ENCODE results near the gene ARMC9.

ARMC9 gene

DNA sequence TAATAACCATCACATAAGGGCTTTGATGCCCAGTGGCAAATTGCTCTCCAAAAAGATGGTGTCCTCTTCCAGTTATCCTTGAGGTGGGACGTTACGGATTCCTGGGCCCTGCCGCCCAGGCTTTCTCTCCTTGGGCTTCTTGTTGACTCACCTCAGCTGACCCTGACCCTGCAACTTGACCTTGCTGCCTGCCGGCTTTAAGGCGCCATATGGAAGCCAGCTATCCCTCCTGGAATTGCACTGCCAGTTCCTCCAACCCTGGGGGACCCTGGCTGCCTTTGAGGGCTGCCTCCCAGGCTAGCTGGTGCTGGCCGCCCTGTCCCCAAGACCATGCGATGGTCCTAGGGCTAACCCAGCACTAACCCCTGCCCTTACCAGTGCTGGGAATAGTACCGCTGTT, 168.7 kb downstream of the ARMC9 start:
- DNase-seq (ENCODE audit: low read depth): no peak
- TF ChIP-seq, protein P1, sequence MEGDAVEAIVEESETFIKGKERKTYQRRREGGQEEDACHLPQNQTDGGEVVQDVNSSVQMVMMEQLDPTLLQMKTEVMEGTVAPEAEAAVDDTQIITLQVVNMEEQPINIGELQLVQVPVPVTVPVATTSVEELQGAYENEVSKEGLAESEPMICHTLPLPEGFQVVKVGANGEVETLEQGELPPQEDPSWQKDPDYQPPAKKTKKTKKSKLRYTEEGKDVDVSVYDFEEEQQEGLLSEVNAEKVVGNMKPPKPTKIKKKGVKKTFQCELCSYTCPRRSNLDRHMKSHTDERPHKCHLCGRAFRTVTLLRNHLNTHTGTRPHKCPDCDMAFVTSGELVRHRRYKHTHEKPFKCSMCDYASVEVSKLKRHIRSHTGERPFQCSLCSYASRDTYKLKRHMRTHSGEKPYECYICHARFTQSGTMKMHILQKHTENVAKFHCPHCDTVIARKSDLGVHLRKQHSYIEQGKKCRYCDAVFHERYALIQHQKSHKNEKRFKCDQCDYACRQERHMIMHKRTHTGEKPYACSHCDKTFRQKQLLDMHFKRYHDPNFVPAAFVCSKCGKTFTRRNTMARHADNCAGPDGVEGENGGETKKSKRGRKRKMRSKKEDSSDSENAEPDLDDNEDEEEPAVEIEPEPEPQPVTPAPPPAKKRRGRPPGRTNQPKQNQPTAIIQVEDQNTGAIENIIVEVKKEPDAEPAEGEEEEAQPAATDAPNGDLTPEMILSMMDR (conservative IDR thresholded peaks at IDR 0.05; ENCODE audit: control insufficient read depth, insufficient read depth, low read depth, low read length): no peak

DNA sequence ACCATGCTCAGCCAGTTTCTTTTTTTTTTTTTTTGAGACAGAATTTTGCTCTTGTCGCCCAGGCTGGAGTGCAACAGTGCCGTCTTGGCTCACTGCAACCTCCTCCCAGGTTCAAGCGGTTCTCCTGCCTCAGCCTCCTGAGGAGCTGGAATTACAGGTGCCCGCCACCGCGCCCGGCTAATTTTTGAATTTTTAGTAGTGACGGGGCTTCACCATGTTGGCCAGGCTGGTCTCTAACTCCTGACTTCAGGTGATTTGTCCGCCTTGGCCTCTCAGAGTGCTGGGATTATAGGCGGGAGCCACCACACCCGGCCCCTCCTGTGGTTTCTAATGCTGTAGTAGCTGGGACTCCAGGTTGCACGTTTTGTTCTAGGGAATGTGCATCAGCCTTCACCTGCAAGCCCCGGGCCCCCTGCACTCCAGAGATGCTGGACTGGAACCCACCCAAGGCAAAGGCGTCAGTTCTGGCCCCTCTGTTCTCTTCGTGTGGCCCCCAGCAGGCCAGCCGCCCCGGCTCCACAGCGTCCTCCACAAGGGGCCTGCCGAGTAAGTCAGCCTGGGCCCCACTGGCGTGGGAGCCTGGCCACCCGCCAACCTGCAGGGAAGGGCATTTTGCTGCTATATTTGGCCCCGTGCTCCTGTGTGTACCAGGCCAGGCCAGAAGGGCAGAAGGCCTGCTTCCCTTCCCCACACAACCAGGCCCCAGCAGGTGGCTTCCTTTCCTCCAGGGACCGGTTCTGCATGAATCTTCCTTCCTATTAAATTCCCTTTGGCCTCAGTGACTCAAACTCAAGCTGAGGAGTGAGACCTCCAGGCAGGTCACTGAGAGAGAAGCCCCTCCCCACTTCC, 171.4 kb downstream of the ARMC9 start:
- DNase-seq (ENCODE audit: low read depth): no peak
- no peak overlapping the region for H3K4me3 ChIP-seq (ENCODE audit: control insufficient read depth, low read depth, low read length)
- TF ChIP-seq, protein P1 (conservative IDR thresholded peaks at IDR 0.05; ENCODE audit: control insufficient read depth, insufficient read depth, low read depth, low read length): no peak

More for the DNA sequence above, 168.7 kb downstream of the ARMC9 start:
- no peak overlapping the region for H3K4me3 ChIP-seq (ENCODE audit: control insufficient read depth, low read depth, low read length)

DNA sequence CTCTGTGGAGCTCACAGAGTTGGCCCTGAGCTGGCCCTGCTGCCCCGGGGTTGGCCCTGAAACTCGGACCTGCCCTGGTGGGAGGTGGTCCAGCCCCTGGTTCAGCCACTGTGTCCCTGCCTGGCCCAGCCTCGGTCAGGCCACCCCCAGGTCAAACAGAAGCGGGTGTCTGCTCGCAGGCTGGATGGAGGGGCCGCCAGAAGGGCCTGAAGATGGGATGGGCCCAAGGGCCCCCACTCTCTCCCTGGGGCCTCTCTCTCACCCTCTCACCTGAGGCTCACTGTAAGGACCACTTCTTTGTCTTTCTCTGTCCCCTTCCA, 172.0 kb downstream of the ARMC9 start:
- TF ChIP-seq, protein P1 (conservative IDR thresholded peaks at IDR 0.05; ENCODE audit: control insufficient read depth, insufficient read depth, low read depth, low read length): no peak
- no peak for DNase-seq (ENCODE audit: low read depth)
- H3K4me3 ChIP-seq (ENCODE audit: control insufficient read depth, low read depth, low read length): no peak overlapping the region

DNA sequence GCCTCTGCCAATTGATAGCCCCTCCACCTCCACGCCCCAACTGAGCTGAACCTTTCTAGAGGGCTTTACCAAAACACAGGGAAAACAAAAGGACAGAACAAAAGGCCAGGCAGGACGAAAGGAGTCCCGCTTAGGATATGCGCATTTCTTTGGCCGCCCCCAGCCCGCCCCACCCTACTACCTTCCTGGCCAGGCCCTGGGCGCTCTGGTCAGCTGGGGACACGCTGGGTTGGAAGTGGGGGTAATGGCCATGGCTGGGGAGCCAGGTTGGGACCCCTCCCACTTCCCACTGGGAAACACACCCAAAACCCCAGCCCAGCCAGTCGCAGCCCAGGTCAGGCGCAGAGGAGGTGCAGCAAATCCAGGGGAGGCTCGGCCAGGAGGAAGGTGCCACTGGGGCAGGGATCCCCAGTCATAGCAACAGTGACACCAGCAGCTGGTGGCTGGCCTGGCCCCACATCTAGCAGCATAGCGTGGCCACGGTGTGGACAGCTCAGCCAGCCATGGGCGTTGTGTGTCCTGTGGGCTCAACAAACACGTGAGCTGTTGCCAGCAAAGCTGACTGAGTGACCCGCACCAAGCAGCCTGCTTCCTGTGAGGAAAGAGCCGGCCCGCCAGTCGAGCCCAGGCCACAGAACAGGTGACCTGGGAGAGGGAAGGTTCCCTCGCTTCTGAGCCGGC, 172.5 kb downstream of the ARMC9 start:
- no peak overlapping the region for H3K4me3 ChIP-seq (ENCODE audit: control insufficient read depth, low read depth, low read length)
- TF ChIP-seq, protein P1 (conservative IDR thresholded peaks at IDR 0.05; ENCODE audit: control insufficient read depth, insufficient read depth, low read depth, low read length): no peak
- no peak for DNase-seq (ENCODE audit: low read depth)

DNA sequence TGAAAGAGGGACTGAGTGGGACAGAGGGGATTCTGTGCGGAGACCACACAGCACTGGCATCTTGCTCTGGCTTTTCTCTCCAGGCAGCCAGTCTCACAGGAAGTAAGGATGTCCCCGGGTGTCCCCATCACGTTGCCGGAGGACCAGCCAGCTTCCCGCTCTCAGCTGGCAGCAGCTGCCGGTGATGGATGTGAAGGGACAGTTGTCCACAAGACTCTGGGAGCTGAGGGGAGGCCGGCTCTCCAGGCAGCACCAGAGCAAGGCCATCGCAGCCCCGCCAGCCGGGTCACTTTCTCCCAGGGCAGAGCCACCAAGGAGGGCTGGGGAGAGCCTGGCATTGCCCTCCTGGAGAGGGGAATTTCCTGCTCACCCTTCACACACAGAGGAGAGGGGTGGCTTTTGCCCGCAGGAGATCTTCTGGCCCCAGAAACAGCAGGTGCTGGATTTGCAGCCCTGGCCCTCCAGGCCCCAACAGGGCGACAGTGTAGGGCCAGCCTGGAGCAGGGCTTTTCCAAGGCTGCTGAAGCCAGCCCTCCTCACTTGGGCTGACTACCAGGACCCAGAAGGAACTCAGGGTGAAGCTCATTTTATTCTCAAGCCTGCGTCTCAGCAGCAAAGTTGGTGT, 173.1 kb downstream of the ARMC9 start:
- no peak for DNase-seq (ENCODE audit: low read depth)
- TF ChIP-seq, protein P1 (conservative IDR thresholded peaks at IDR 0.05; ENCODE audit: control insufficient read depth, insufficient read depth, low read depth, low read length): no peak
- H3K4me3 ChIP-seq (ENCODE audit: control insufficient read depth, low read depth, low read length): no peak overlapping the region

DNA sequence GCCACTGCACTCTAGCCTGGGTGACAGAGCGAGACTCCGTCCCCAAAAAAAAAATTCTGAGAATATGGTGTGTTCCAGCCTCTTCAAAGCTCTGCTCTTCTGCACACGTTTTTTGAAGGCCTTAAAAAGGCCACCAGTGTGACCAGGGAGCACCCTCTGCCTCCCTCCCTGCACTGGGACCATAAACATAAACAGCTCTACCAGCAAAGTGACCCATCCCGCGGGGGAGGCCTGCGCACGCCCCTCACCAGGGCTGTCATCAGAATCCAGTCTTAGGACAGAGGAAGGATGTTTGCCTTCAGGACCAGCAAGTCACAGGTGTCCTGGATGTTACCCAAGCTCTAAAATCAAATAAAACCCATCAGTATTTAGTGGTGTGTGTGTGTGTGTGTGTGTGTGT, 173.9 kb downstream of the ARMC9 start:
- H3K4me3 ChIP-seq (ENCODE audit: control insufficient read depth, low read depth, low read length): no peak overlapping the region
- TF ChIP-seq, protein P1 (conservative IDR thresholded peaks at IDR 0.05; ENCODE audit: control insufficient read depth, insufficient read depth, low read depth, low read length): no peak
- no peak for DNase-seq (ENCODE audit: low read depth)
